Transverse colon (tissue), 4 donors: ENCODE data around the gene MYL4. TPM values are rescaled to one million over a fixed set of nuclear protein-coding genes. Genes with fewer than 3 reads are reported as not detected.

ENCODE experiments used
- DNase-seq: peaks from one replicate; pipeline ENCODE4 v3.0.0-alpha.2; 2019
- H3K27ac ChIP-seq, 4 donors: fragments of 200-600 bp; sonication (generic); 2 replicates each; pipeline ENCODE4 v1.5.1; 2016 to 2018; ENCODE audit warnings: inconsistent platforms in 4 of 4
- H3K27me3 ChIP-seq: fragments of 200-600 bp; sonication (generic); 2 replicates; pipeline ENCODE4 v1.5.1; 2017; ENCODE audit warnings: inconsistent platforms
- H3K36me3 ChIP-seq, 4 donors: fragments of 200-600 bp; sonication (generic); 2 replicates each; pipeline ENCODE4 v1.5.1; 2017 to 2019; ENCODE audit warnings: inconsistent platforms in 4 of 4
- H3K4me1 ChIP-seq, 4 donors: fragments of 200-600 bp; sonication (generic); 2 replicates each; pipeline ENCODE4 v1.5.1; 2017 to 2020; ENCODE audit warnings: inconsistent platforms in 4 of 4
- H3K4me3 ChIP-seq, 4 donors: fragments of 200-600 bp; sonication (generic); 1 replicate in 1 of 4; 2 replicates in 3 of 4; pipeline versions ENCODE4 v1.5.1 to v1.6.1; 2017 to 2019; ENCODE audit warnings: inconsistent platforms in 4 of 4
- H3K9me3 ChIP-seq, 2 donors: fragments of 200-600 bp; sonication (generic); 2 replicates each; pipeline ENCODE4 v1.5.1; 2017 to 2019; ENCODE audit warnings: inconsistent platforms in 2 of 2
- CTCF ChIP-seq, 5 experiments: fragments of 200-600 bp in 3 of 5; fragments of 450-650 bp in 2 of 5; sonication (generic) in 3 of 5; IDR thresholded peaks; 1 replicate in 2 of 5; 2 replicates in 3 of 5; pipeline ENCODE4 v1.5.1; 2016 to 2017; ENCODE audit warnings: antibody characterized with exemption in 5 of 5, inconsistent platforms in 3 of 5, mild to moderate bottlenecking in 2 of 5, moderate library complexity in 1 of 5
- EP300 ChIP-seq: sonication (generic); formaldehyde crosslinking; IDR thresholded peaks from one replicate; pipeline ENCODE4 v1.6.1; 2017; ENCODE audit warnings: antibody characterized with exemption, low read depth
- POLR2A ChIP-seq: fragments of 450-650 bp; IDR thresholded peaks from one replicate; pipeline ENCODE4 v1.6.1; 2016; ENCODE audit warnings: antibody characterized with exemption, mild to moderate bottlenecking, moderate library complexity
- POLR2AphosphoS5 ChIP-seq, 3 donors: sonication (generic); formaldehyde crosslinking; IDR thresholded peaks; one replicate each; pipeline ENCODE4 v1.6.1; 2016; ENCODE audit warnings: antibody characterized with exemption in 3 of 3
- WGBS, 2 donors: methylation state at CpG; one replicate each; pipeline ENCODE4 v1.1.5; 2018; ENCODE audit warnings: low coverage in 1 of 2; 5-methylcytosine and 5-hydroxymethylcytosine counted together
- in situ Hi-C, 4 donors: fragments of 200-750 bp; cut with MboI; loops; one replicate each; pipeline versions ENCODE4 v1.15.0 to v1.15.1; 2017; ENCODE audit warnings: low sequenced_read_pairs in 3 of 4, low pct_ligation_motif_present in 1 of 4, low pct_unique_long_range_greater_than_20kb in 1 of 4
- intact Hi-C: fragments of 100-400 bp; cut with DNase I; formaldehyde crosslinking; loops from one replicate; pipeline ENCODE4 v1.15.1; 2023; ENCODE audit warnings: low total_unique reads
- total RNA-seq, 4 donors: library from RNA; depleted of rRNA; stranded (reverse); fragments of >200 nt; gene quantifications; one replicate each; pipeline ENCODE4 v1.1.0, GENCODE V29; 2016

Gene MYL4
- total RNA-seq, 4 donors from 2014 or later = not detected

GRCh38 chr17:47218896-47219430 lies 9.8 kb downstream of the MYL4 start:
- no peak overlapping the region for H3K27ac ChIP-seq
- no peaks in the 10 kb centered on the region for H3K4me1 ChIP-seq
- H3K4me3 ChIP-seq = no peak overlapping the region
- H3K9me3 ChIP-seq = no peaks in the 10 kb centered on the region
- 79% methylated on average over 6 of the region's 6 CpGs; no CpG with 5 or more reads in 1 of the 2 donors for WGBS, 2 donors
- H3K36me3 ChIP-seq = no peaks in the 10 kb centered on the region
- in situ Hi-C loops = no loop called here
- TF ChIP-seq CTCF (IDR thresholded peaks at IDR 0.05) (no peak), POLR2AphosphoS5 (IDR thresholded peaks at IDR 0.05) (no peak), POLR2A (no peak), EP300 (no peak)
- no peaks in the 10 kb centered on the region for H3K27me3 ChIP-seq
- intact Hi-C loops = no loop called here
- no peak for DNase-seq

GRCh38 chr17:47219621-47220475 lies 10.7 kb downstream of the MYL4 start:
- intact Hi-C loops (no loop called here), in situ Hi-C loops (no loop called here)
- 93 to 100% methylated on average over 2 to 21 of the region's 21 CpGs for WGBS, 2 donors
- no peak overlapping the region for H3K27ac ChIP-seq
- H3K9me3 ChIP-seq = no peaks in the 10 kb centered on the region
- H3K4me1 ChIP-seq = peaks cover 0 to 6% (median 2%) of the 10 kb centered on the region in 4 donors
- no peaks in the 10 kb centered on the region for H3K36me3 ChIP-seq
- no peak overlapping the region for H3K4me3 ChIP-seq
- no peaks in the 10 kb centered on the region for H3K27me3 ChIP-seq
- no peak for DNase-seq
- TF ChIP-seq EP300 (no peak), POLR2AphosphoS5 (IDR thresholded peaks at IDR 0.05) (no peak), POLR2A (no peak), CTCF (IDR thresholded peaks at IDR 0.05) (no peak)

DNA sequence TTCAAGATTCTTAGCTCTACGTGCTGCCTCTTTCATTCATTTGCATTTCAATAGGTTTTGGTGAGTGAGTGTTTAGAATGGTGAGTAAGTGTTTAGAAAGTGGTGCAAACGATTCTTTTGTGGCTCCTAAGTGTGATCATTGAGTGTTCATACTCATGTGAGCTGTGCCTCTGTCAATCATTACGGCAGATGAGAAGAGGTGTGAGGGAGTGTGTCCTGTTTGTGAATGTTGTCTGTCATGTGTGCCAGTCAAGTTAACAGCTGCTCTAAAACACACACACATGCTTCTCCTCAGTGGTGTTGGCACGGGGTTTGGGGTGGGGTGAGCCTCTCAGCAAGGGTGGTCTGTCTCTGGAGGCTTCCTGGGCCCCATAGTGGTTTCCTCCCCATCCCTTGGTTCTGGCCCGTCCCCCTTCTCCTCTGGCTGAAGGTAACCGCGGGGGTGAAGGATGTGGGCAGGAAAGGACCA lies 11.4 kb downstream of the MYL4 start:
- H3K4me1 ChIP-seq = peaks cover 2 to 13% (median 8%) of the 10 kb centered on the region in 4 donors
- H3K27me3 ChIP-seq = no peaks in the 10 kb centered on the region
- TF ChIP-seq CTCF (IDR thresholded peaks at IDR 0.05) (no peak), POLR2AphosphoS5 (IDR thresholded peaks at IDR 0.05) (no peak), EP300 (no peak), POLR2A (no peak)
- no peak overlapping the region for H3K27ac ChIP-seq
- no peaks in the 10 kb centered on the region for H3K36me3 ChIP-seq
- no peak for DNase-seq
- intact Hi-C loops = no loop called here
- in situ Hi-C loops = no loop called here
- no peaks in the 10 kb centered on the region for H3K9me3 ChIP-seq
- no peak overlapping the region for H3K4me3 ChIP-seq
- 58 to 70% methylated on average over 2 to 7 of the region's 7 CpGs for WGBS, 2 donors

- in situ Hi-C loops (no loop called here), intact Hi-C loops (no loop called here)
- Histone ChIP-seq H3K4me3 (no peak overlapping the region), H3K9me3 (no peaks in the 10 kb centered on the region), H3K4me1 (peaks cover 5 to 19% (median 13%) of the 10 kb centered on the region in 4 donors), H3K27ac (no peak overlapping the region), H3K27me3 (no peaks in the 10 kb centered on the region), H3K36me3 (no peaks in the 10 kb centered on the region)
- no peak for DNase-seq
- TF ChIP-seq EP300 = no peak
- TF ChIP-seq POLR2A = no peak
- no peak for TF ChIP-seq CTCF (IDR thresholded peaks at IDR 0.05)
- no peak for TF ChIP-seq POLR2AphosphoS5 (IDR thresholded peaks at IDR 0.05)
- WGBS, 2 donors = 89% methylated on average over 5 to 6 of the region's 6 CpGs
Measured at GRCh38 chr17:47221154-47221553, 12.0 kb downstream of the MYL4 start.
